Psoas muscle (tissue), 8 donors: ENCODE data around the gene SLC2A2. TPM values are rescaled to one million over a fixed set of nuclear protein-coding genes. Genes with fewer than 3 reads are reported as not detected.

Experiments used
- ATAC-seq, 4 donors: fragments of 200-7000 bp; cut with Tn5 transposase; one replicate each; pipeline ENCODE4 v1.9.1; 2020; ENCODE audit warnings: moderate library complexity in 3 of 4, mild to moderate bottlenecking in 2 of 4
- DNase-seq, 2 donors: peaks; one replicate each; pipeline ENCODE4 v3.0.0-alpha.2; 2020
- H3K27ac ChIP-seq: fragments of 200-600 bp; one replicate; pipeline ENCODE4 v1.8.0; 2022
- H3K27me3 ChIP-seq, 3 donors: fragments of 200-600 bp in 1 of 3; one replicate each; pipeline versions ENCODE4 v1.6.1 to v1.8.0; 2013 to 2022; ENCODE audit warnings: low read length in 2 of 3, mild to moderate bottlenecking in 2 of 3, moderate library complexity in 1 of 3; ENCODE audit not compliant: insufficient read depth in 3 of 3
- H3K36me3 ChIP-seq, 2 donors: fragments of 200-600 bp in 1 of 2; one replicate each; pipeline versions ENCODE4 v1.6.1 to v1.8.0; 2013 to 2022; ENCODE audit warnings: low read depth in 1 of 2, mild to moderate bottlenecking in 1 of 2, moderate library complexity in 1 of 2; ENCODE audit not compliant: insufficient read depth in 1 of 2
- H3K4me1 ChIP-seq: fragments of 200-600 bp; one replicate; pipeline ENCODE4 v1.8.0; 2022
- H3K4me3 ChIP-seq: fragments of 200-600 bp; one replicate; pipeline ENCODE4 v1.8.0; 2022; ENCODE audit warnings: mild to moderate bottlenecking
- H3K9me3 ChIP-seq: fragments of 200-600 bp; one replicate; pipeline ENCODE4 v1.8.0; 2022
- CTCF ChIP-seq: fragments of 200-600 bp; IDR thresholded peaks from one replicate; pipeline ENCODE4 v1.8.0; 2022; ENCODE audit warnings: antibody characterized with exemption
- WGBS, 3 donors: extraction: QIAGEN DNeasy Blood & Tissue Kit; methylation state at CpG; one replicate each; pipeline versions ENCODE4 v1.1.6 to v1.1.7; 2013; 5-methylcytosine and 5-hydroxymethylcytosine counted together
- intact Hi-C, 2 donors: fragments of 100-400 bp; cut with DNase I; formaldehyde crosslinking; loops; one replicate each; pipeline versions ENCODE4 v1.11.0 to v1.14.2; 2022
- polyA plus RNA-seq, 3 donors: library from polyadenylated mRNA; stranded (reverse); fragments of 200-250 nt; gene quantifications; one replicate each; pipeline ENCODE4 v1.2.3, GENCODE V29; 2013
- total RNA-seq, 4 donors: library from RNA; stranded (reverse); fragmentation: NEBNext Ultra II Directional in 2 of 4; extraction: Animal tissue kit (Norgen Biotek cat#: 25700) in 2 of 4; gene quantifications; one replicate each; pipeline versions ENCODE4 v1.2.1 to v1.2.4, GENCODE V29; 2021 to 2023
- donor health status: healthy with polysubstance abuse.
- donor health status: DM: no; HTN: no; CAD: no; lungs with moderate emphysema.
- donor health status: Bipolar disorder and iron deficiency.
- donor health status: healthy.
- donor health status: DM: yes; HTN: yes; CAD: no.
- donor health status: DM: no; HTN: no; CAD: no.
- donor health status: DM: no; HTN: no; CAD: no.
- donor health status: DM: yes; HTN: yes; CAD: no.

The SLC2A2 gene
- total and polyA plus RNA-seq, 7 donors, result 0.05 TPM; not detected in 6

- Histone ChIP-seq H3K27me3 (no peaks in the 10 kb centered on the region), H3K27ac (no peak overlapping the region), H3K4me3 (no peak overlapping the region), H3K4me1 (no peaks in the 10 kb centered on the region), H3K9me3 (no peaks in the 10 kb centered on the region), H3K36me3 (no peaks in the 10 kb centered on the region)
- 85 to 88% (median 86%) methylated on average over 14 of the region's 14 CpGs for WGBS, 3 donors
- intact Hi-C loops, result no loop called here
- ATAC-seq, result peak in 2 of 4 donors; percentile 61 to 64
- DNase-seq, result no peak
- TF ChIP-seq CTCF, result no peak
Measured at GRCh38 chr3:171044835-171045793, 18.6 kb upstream of the SLC2A2 start.

- Histone ChIP-seq H3K36me3 (no peaks in the 10 kb centered on the region), H3K27me3 (no peaks in the 10 kb centered on the region), H3K9me3 (no peaks in the 10 kb centered on the region), H3K27ac (no peak overlapping the region), H3K4me1 (no peaks in the 10 kb centered on the region), H3K4me3 (no peak overlapping the region)
- WGBS, 3 donors, result 42 to 78% (median 48%) methylated on average over 1 of the region's 1 CpG
- TF ChIP-seq CTCF, result no peak
- intact Hi-C loops, result no loop called here
- ATAC-seq (no peak), DNase-seq (no peak)
Measured at GRCh38 chr3:171044384-171044783, 17.9 kb upstream of the SLC2A2 start.

DNA sequence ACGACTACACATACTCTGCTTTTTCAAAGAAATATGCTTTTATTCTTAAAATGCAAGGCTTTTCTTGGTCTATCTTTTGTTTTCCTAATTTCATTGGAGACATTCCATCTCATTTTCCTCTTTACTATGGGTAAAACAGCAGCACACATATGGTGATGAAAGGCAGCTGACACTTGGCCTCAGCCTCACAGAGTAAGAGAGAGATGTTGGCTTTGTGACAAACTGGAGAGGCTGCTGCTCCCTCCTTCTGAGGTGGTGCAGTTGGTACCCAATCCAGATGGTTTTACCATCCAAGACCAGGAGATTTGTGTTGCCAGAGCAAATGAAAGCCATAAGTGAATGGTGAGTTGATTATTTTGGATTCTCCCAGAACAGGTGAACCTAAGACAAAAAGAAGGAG lies 13.2 kb upstream of the SLC2A2 start:
- no peaks in the 10 kb centered on the region for H3K27me3 ChIP-seq

GRCh38 chr3:171038342-171038741 lies 11.8 kb upstream of the SLC2A2 start:
- intact Hi-C loops, result no loop called here
- Histone ChIP-seq H3K9me3 (no peaks in the 10 kb centered on the region), H3K4me1 (peaks cover 5% of the 10 kb centered on the region), H3K27ac (no peak overlapping the region), H3K27me3 (no peaks in the 10 kb centered on the region), H3K4me3 (no peak overlapping the region), H3K36me3 (no peaks in the 10 kb centered on the region)
- TF ChIP-seq CTCF, result no peak
- WGBS, 3 donors, result 2 to 10% (median 6%) methylated on average over 1 of the region's 1 CpG
- DNase-seq (no peak), ATAC-seq (no peak)

More for the DNA sequence above, 13.2 kb upstream of the SLC2A2 start:
- peaks cover 5% of the 10 kb centered on the region for H3K4me1 ChIP-seq
- intact Hi-C loops, result no loop called here
- no peak for DNase-seq
- H3K27ac ChIP-seq, result no peak overlapping the region
- no peaks in the 10 kb centered on the region for H3K36me3 ChIP-seq
- ATAC-seq, result no peak
- no peak for TF ChIP-seq CTCF
- no peak overlapping the region for H3K4me3 ChIP-seq
- no peaks in the 10 kb centered on the region for H3K9me3 ChIP-seq
- WGBS, 3 donors, result 51 to 68% (median 62%) methylated on average over 1 of the region's 1 CpG
